Measurements from ENCODE around the gene FAM107A. TPM values are rescaled to one million over a fixed set of nuclear protein-coding genes. Genes with fewer than 3 reads are reported as not detected.

FAM107A gene
- total RNA-seq, 6 experiments from 2014 or later, result 0.33 to 3.6 (median 1.6) TPM

- no peak for TF ChIP-seq CTCF (IDR thresholded peaks at IDR 0.05)
- no peak for TF ChIP-seq POLR2A (IDR thresholded peaks at IDR 0.05)
- H3K36me3 ChIP-seq, result no peaks in the 10 kb centered on the region
- ATAC-seq (peak in 2 of 4 donors; percentile 21 to 56), DNase-seq (no peak)
- no peaks in the 10 kb centered on the region for H3K27me3 ChIP-seq
- whole genome bisulfite sequencing (ENCODE audit: insufficient coverage, low coverage, low lambda C conversion rate, missing lambda C conversion rate), result 7% methylated on average over 2 of the region's 8 CpGs
- intact Hi-C loops (cut with DNase I), result no loop called here
- no peaks in the 10 kb centered on the region for H3K9me3 ChIP-seq
- peaks cover 0 to 20% (median 8%) of the 10 kb centered on the region in 4 donors for H3K4me1 ChIP-seq
- H3K27ac ChIP-seq, result no peak overlapping the region
- no peak overlapping the region for H3K4me3 ChIP-seq
Observed at GRCh38 chr3:58623478-58623877, 46.3 kb upstream of the FAM107A start.

- no peak for ATAC-seq
- intact Hi-C loops (cut with DNase I), result no loop called here
- H3K4me1 ChIP-seq, result peaks cover 0 to 17% (median 5%) of the 10 kb centered on the region in 4 donors
- 83% methylated on average over 5 of the region's 8 CpGs for WGBS (ENCODE audit: insufficient coverage, low coverage, low lambda C conversion rate, missing lambda C conversion rate)
- H3K27ac ChIP-seq, result no peak overlapping the region
- no peak overlapping the region for H3K4me3 ChIP-seq
- TF ChIP-seq POLR2A (IDR thresholded peaks at IDR 0.05) (no peak), CTCF (IDR thresholded peaks at IDR 0.05) (no peak)
- no peaks in the 10 kb centered on the region for H3K27me3 ChIP-seq
- DNase-seq, result no peak
- no peaks in the 10 kb centered on the region for H3K36me3 ChIP-seq
- H3K9me3 ChIP-seq, result no peaks in the 10 kb centered on the region
Observed at GRCh38 chr3:58622892-58623291, 45.7 kb upstream of the FAM107A start.

GRCh38 chr3:58622436-58622835, 45.2 kb upstream of the FAM107A start:
- H3K27me3 ChIP-seq, result no peaks in the 10 kb centered on the region
- no peaks in the 10 kb centered on the region for H3K9me3 ChIP-seq
- H3K36me3 ChIP-seq, result no peaks in the 10 kb centered on the region
- TF ChIP-seq CTCF (IDR thresholded peaks at IDR 0.05) (no peak), POLR2A (IDR thresholded peaks at IDR 0.05) (no peak)
- DNase-seq (no peak), ATAC-seq (no peak)
- intact Hi-C loops (cut with DNase I), result no loop called here
- no peak overlapping the region for H3K4me3 ChIP-seq
- 92% methylated on average over 4 of the region's 4 CpGs for WGBS (ENCODE audit: insufficient coverage, low coverage, low lambda C conversion rate, missing lambda C conversion rate)
- peaks cover 0 to 12% (median 4%) of the 10 kb centered on the region in 4 donors for H3K4me1 ChIP-seq
- no peak overlapping the region for H3K27ac ChIP-seq

GRCh38 chr3:58621086-58621830, 44.1 kb upstream of the FAM107A start:
- peak in 1 of 4 donors; percentile 68 for ATAC-seq
- Histone ChIP-seq H3K27ac (no peak overlapping the region), H3K27me3 (no peaks in the 10 kb centered on the region), H3K9me3 (no peaks in the 10 kb centered on the region), H3K4me3 (no peak overlapping the region), H3K4me1 (peaks cover 0 to 8% (median 0%) of the 10 kb centered on the region in 4 donors), H3K36me3 (no peaks in the 10 kb centered on the region)
- no peak for DNase-seq
- 77% methylated on average over 6 of the region's 6 CpGs for WGBS (ENCODE audit: insufficient coverage, low coverage, low lambda C conversion rate, missing lambda C conversion rate)
- intact Hi-C loops (cut with DNase I), result no loop called here
- no peak for TF ChIP-seq POLR2A (IDR thresholded peaks at IDR 0.05)
- TF ChIP-seq CTCF (IDR thresholded peaks at IDR 0.05), result no peak
